SK-N-SH (cell line): ENCODE data around the gene PRKN. TPM values are rescaled to one million over a fixed set of nuclear protein-coding genes. Genes with fewer than 3 reads are reported as not detected.

Source experiments
- CTCF ChIA-PET: fragments of 300-600, 350-600 bp; formaldehyde crosslinking; extraction: SDS; loops from one replicate; lab custom pipeline; 2021; lab: Yijun Ruan, JAX
- POLR2A ChIA-PET: fragments of 350-600 bp; sonication (Branson Sonifier 250); formaldehyde crosslinking; extraction: SDS; loops from one replicate; lab custom pipeline; 2020; ENCODE audit warnings: antibody characterized with exemption, inconsistent platforms; lab: Yijun Ruan, JAX
- DNase-seq: peaks from one replicate; pipeline ENCODE4 v3.0.0; 2012
- H2AFZ ChIP-seq: fragments of 200-600 bp; sonication (generic); 2 replicates; pipeline ENCODE4 v1.8.1; 2016; ENCODE audit warnings: antibody characterized with exemption, mild to moderate bottlenecking, low read depth
- H3F3A ChIP-seq: fragments of 200-600 bp; sonication (generic); replicated peaks from 2 replicates; pipeline ENCODE3; 2016; ENCODE audit warnings: antibody characterized with exemption, mild to moderate bottlenecking; ENCODE audit not compliant: insufficient read depth
- H3K27ac ChIP-seq, 2 experiments: fragments of 200-500 bp in 1 of 2; fragments of 200-600 bp in 1 of 2; sonication (Bioruptor generic) in 1 of 2; sonication (generic), shearing (Covaris generic) in 1 of 2; 2 replicates each; pipeline versions ENCODE4 v1.5.1 to v1.6.1; 2014 to 2016; ENCODE audit warnings: low read depth in 2 of 2, inconsistent platforms in 1 of 2, low read length in 1 of 2, mild to moderate bottlenecking in 1 of 2, mixed read lengths in 1 of 2
- H3K27me3 ChIP-seq: fragments of 200-600 bp; sonication (generic), shearing (Covaris generic); 2 replicates; pipeline ENCODE4 v1.6.1; 2016; ENCODE audit warnings: mixed run types; ENCODE audit not compliant: insufficient read depth
- H3K36me3 ChIP-seq, 2 experiments: fragments of 200-500 bp in 1 of 2; fragments of 200-600 bp in 1 of 2; sonication (Bioruptor generic) in 1 of 2; sonication (generic) in 1 of 2; replicated peaks in 1 of 2; 2 replicates each; pipeline versions ENCODE3 to v1.5.1; 2014 to 2016; ENCODE audit warnings: low read length in 1 of 2, mild to moderate bottlenecking in 1 of 2; ENCODE audit not compliant: insufficient read depth in 2 of 2, control insufficient read depth in 1 of 2
- H3K4me1 ChIP-seq, 2 experiments: fragments of 200-500 bp in 1 of 2; fragments of 200-600 bp in 1 of 2; sonication (Bioruptor generic) in 1 of 2; sonication (generic), shearing (Covaris generic) in 1 of 2; 2 replicates each; pipeline versions ENCODE4 v1.5.1 to v1.6.1; 2014 to 2016; ENCODE audit warnings: low read depth in 1 of 2, low read length in 1 of 2, mixed run types in 1 of 2; ENCODE audit not compliant: insufficient read depth in 2 of 2, control insufficient read depth in 1 of 2
- H3K4me2 ChIP-seq: fragments of 200-600 bp; sonication (generic), shearing (Covaris generic); 2 replicates; pipeline ENCODE4 v1.6.1; 2017; ENCODE audit warnings: mixed run types
- H3K4me3 ChIP-seq, 2 experiments: fragments of 200-500 bp in 1 of 2; fragments of 200-600 bp in 1 of 2; sonication (Bioruptor generic) in 1 of 2; sonication (generic), shearing (Covaris generic) in 1 of 2; 2 replicates each; pipeline versions ENCODE4 v1.5.1 to v1.8.1; 2014 to 2016; ENCODE audit warnings: low read depth in 2 of 2, inconsistent platforms in 1 of 2, low read length in 1 of 2, mild to moderate bottlenecking in 1 of 2, mixed read lengths in 1 of 2, moderate library complexity in 1 of 2
- H3K79me2 ChIP-seq: fragments of 200-600 bp; sonication (generic); 2 replicates; pipeline ENCODE4 v1.8.1; 2017; ENCODE audit warnings: mild to moderate bottlenecking; ENCODE audit not compliant: insufficient read depth
- H3K9ac ChIP-seq: fragments of 200-600 bp; sonication (generic); 2 replicates; pipeline ENCODE4 v1.6.1; 2017; ENCODE audit warnings: mixed run types
- H3K9me2 ChIP-seq: fragments of 200-600 bp; sonication (generic); 2 replicates; pipeline ENCODE4 v1.6.1; 2017; ENCODE audit warnings: mixed run types
- H3K9me3 ChIP-seq: fragments of 200-600 bp; sonication (generic); 2 replicates; pipeline ENCODE4 v1.6.1; 2017; ENCODE audit warnings: mixed run types, mild to moderate bottlenecking, moderate library complexity
- H4K20me1 ChIP-seq: fragments of 200-600 bp; sonication (generic); 2 replicates; pipeline ENCODE4 v1.6.1; 2017; ENCODE audit warnings: mild to moderate bottlenecking, mixed run types; ENCODE audit not compliant: insufficient read depth
- CHD2 ChIP-seq: fragments of 150-350 bp; IDR thresholded peaks from 2 replicates; pipeline ENCODE4 v1.6.1; 2018; ENCODE audit warnings: low read length; ENCODE audit not compliant: partially characterized antibody
- ELF1 ChIP-seq: IDR thresholded peaks from 2 replicates; pipeline ENCODE4 v1.4.0; 2012
- GABPA ChIP-seq: IDR thresholded peaks from 2 replicates; pipeline ENCODE4 v1.4.0; 2012; ENCODE audit warnings: low read depth, mild to moderate bottlenecking
- JUND ChIP-seq: IDR thresholded peaks from 2 replicates; pipeline ENCODE4 v1.4.0; 2012
- NFIC ChIP-seq: IDR thresholded peaks from 2 replicates; pipeline ENCODE4 v1.4.0; 2012; ENCODE audit warnings: borderline replicate concordance
- NRF1 ChIP-seq: IDR thresholded peaks from 2 replicates; pipeline ENCODE4 v1.6.1; 2012; ENCODE audit warnings: low read depth, mild to moderate bottlenecking, low read length
- RCOR1 ChIP-seq: fragments of 150-350 bp; IDR thresholded peaks from 2 replicates; pipeline ENCODE4 v1.6.1; 2017; ENCODE audit warnings: antibody characterized with exemption, low read length
- RXRA ChIP-seq: IDR thresholded peaks from 2 replicates; pipeline ENCODE4 v1.4.0; 2012; ENCODE audit warnings: low read depth, mild to moderate bottlenecking, borderline replicate concordance
- SMC3 ChIP-seq: IDR thresholded peaks from 2 replicates; pipeline ENCODE4 v1.6.1; 2012; ENCODE audit warnings: low read depth, low read length, improper control_type of control experiment
- TAF1 ChIP-seq: IDR thresholded peaks from 2 replicates; pipeline ENCODE4 v1.6.1; 2012; ENCODE audit warnings: low read depth, mild to moderate bottlenecking, low read length, moderate library complexity, borderline replicate concordance
- TEAD4 ChIP-seq: IDR thresholded peaks from 2 replicates; pipeline ENCODE4 v1.4.0; 2012; ENCODE audit warnings: mild to moderate bottlenecking, borderline replicate concordance; ENCODE audit not compliant: insufficient read depth
- YY1 ChIP-seq: IDR thresholded peaks from 2 replicates; pipeline ENCODE4 v1.4.0; 2012; ENCODE audit warnings: low read depth, mild to moderate bottlenecking
- WGBS: methylation state at CpG from one replicate; pipeline ENCODE4 v1.1.6; 2017; ENCODE audit warnings: low lambda C conversion rate; 5-methylcytosine and 5-hydroxymethylcytosine counted together
- polyA plus RNA-seq, 3 experiments: library from polyadenylated mRNA; depleted of rRNA; stranded (reverse); fragments of >200 nt; gene quantifications; 2 replicates each; pipeline ENCODE4 v1.2.3, GENCODE V29; 2012
- TF ChIP-seq, protein P1 (sequence below): IDR thresholded peaks from 2 replicates; pipeline ENCODE4 v1.4.0; 2012; ENCODE audit warnings: low read depth, borderline replicate concordance
- TF ChIP-seq, protein P2 (sequence below): fragments of 150-350 bp; IDR thresholded peaks from 2 replicates; pipeline ENCODE4 v1.6.1; 2016; ENCODE audit warnings: mild to moderate bottlenecking, low read depth, low read length
- TF ChIP-seq, protein P3 (sequence below): IDR thresholded peaks from 2 replicates; pipeline ENCODE4 v1.4.0; 2012; ENCODE audit warnings: low read depth, borderline replicate concordance

The PRKN gene
- polyA plus RNA-seq, 1 of the 3 experiments (the other 2 are of a cell fraction), result 0.76 TPM

DNA sequence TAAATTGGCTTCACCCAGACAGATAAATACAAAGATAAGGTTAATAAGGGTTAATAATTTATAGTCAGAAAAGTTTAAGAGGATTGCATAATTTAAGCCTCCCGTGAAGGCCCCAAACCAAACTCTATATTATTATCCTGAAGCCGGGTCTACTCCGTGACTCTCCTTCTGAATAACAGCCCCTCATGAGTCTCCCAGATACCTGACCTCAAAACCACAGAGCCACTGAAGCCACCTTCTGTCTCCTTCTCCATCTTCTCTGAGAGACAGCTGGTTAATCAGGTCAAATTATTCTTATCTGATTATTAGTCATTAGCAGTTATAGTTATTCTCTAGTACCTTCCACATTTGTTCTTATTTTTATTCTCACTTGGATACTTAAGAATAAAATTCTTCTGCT is 884.5 kb downstream of the PRKN start (continued):
- no peak for TF ChIP-seq ELF1

DNA sequence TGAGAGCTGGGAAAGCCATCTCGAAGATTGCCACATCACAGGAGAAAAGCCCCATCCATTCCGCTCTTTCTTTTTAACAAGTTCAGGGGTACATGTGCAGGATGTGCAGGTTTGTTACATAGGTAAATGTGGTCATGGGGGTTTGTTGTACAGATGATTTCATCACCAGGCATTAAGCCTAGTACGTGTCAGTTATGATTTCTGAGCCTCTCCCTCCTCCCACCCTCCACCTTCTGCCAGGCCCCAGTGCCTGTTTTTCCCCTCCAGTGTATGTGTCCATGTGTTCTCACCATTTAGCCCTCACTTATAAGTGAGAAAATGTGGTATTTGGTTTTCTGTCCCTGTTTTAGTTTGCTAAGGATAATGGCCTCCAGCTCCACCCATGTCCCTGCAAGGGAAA is 887.2 kb downstream of the PRKN start:
- ChIA-PET POLR2A (no interaction called here), CTCF (no interaction called here)
- H2AFZ ChIP-seq, result no peak overlapping the region
- H3K27ac ChIP-seq, result no peak overlapping the region
- no peak for TF ChIP-seq NFIC
- no peak for TF ChIP-seq CHD2
- no peak overlapping the region for H3K9ac ChIP-seq
- 47% methylated on average over 3 of the region's 3 CpGs for WGBS
- H3K27me3 ChIP-seq, result no peaks in the 10 kb centered on the region
- H3F3A ChIP-seq, result no peaks in the 10 kb centered on the region
- H4K20me1 ChIP-seq, result no peaks in the 10 kb centered on the region
- no peaks in the 10 kb centered on the region for H3K9me2 ChIP-seq
- no peak for DNase-seq
- H3K36me3 ChIP-seq, result no peaks in the 10 kb centered on the region
- no peaks in the 10 kb centered on the region for H3K79me2 ChIP-seq
- H3K4me3 ChIP-seq, result no peak overlapping the region
- peaks cover 0 to 12% of the 10 kb centered on the region in 2 experiments; a peak in 1 of 4 replicates for H3K4me1 ChIP-seq
- no peaks in the 10 kb centered on the region for H3K9me3 ChIP-seq
- H3K4me2 ChIP-seq, result no peak overlapping the region

DNA sequence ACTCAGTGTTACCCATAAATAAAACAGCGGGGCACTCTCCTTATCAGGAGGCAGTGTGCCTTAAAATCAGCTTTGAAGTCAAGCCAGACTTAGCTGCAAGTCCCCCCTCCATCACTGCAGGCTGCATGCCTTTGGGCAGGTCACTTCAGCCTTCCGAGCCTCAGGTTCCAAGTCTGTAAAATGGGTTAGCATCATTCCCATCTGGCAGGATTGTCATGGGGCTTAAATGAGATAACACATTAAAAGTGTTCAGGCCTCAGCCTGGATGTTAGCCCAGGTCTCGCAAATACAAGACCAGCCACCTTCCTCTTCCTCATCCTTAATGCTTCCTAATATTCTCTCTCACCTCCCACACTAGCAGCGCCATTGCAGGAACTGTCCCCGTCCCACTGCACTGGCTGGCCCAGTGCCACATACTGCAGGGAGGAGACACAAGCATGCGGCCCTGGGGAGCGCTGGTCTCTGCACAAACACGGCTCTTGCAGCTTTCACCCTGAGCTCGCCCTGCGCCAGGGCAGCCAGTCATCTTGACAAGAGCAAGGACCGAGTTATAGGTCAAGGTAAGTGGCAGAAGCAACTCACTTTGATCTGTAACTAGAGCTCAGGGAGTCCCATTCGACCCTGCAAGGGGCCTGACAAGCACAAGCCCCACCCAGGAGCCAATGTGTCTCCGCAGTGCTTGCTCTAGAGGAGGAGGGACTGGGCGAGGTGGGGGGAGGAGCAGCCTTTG is 889.1 kb downstream of the PRKN start:
- 56% methylated on average over 14 of the region's 14 CpGs for WGBS
- no peaks in the 10 kb centered on the region for H3F3A ChIP-seq
- H3K4me2 ChIP-seq, result no peak overlapping the region
- H3K27me3 ChIP-seq, result no peaks in the 10 kb centered on the region
- H3K9me3 ChIP-seq, result no peaks in the 10 kb centered on the region
- no peak overlapping the region for H3K27ac ChIP-seq
- no peak overlapping the region for H2AFZ ChIP-seq
- no peak overlapping the region for H3K4me3 ChIP-seq
- CTCF ChIA-PET, result interaction anchor here (0.8 to 1.9 kb wide), 4 partner anchors 11 to 420 kb away, joined by 3 to 6 read pairs (median 4); no protein-coding TSS in a partner anchor
- no peak for TF ChIP-seq NFIC
- no peak for TF ChIP-seq TEAD4
- TF ChIP-seq GABPA, result no peak
- TF ChIP-seq, protein P1, sequence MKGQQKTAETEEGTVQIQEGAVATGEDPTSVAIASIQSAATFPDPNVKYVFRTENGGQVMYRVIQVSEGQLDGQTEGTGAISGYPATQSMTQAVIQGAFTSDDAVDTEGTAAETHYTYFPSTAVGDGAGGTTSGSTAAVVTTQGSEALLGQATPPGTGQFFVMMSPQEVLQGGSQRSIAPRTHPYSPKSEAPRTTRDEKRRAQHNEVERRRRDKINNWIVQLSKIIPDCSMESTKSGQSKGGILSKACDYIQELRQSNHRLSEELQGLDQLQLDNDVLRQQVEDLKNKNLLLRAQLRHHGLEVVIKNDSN, result no peak
- no peaks in the 10 kb centered on the region for H3K9me2 ChIP-seq
- POLR2A ChIA-PET, result no interaction called here
- no peaks in the 10 kb centered on the region for H4K20me1 ChIP-seq
- no peaks in the 10 kb centered on the region for H3K79me2 ChIP-seq
- H3K9ac ChIP-seq, result no peak overlapping the region
- no peak for DNase-seq
- H3K36me3 ChIP-seq, result no peaks in the 10 kb centered on the region
- H3K4me1 ChIP-seq, result peaks cover 0 to 15% of the 10 kb centered on the region in 2 experiments; a peak in 1 of 4 replicates

DNA sequence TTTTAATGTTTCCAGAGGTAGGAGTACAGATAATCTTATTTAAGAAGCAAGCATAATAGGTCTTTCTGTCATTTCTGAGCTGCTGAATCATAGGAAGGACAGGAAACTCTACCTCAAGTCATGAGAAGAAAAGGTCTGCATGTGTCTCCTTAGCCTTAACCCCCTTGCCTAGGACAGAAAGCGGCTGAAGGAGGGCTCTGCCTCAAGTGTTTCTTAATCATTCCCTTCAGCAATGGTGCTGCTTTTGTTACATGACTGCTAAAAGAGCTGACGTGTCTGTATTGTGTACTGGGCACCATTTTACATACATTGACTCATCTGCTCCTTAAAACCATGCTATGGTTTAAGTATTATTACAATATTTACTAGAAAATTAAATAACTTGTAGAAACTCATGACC is 889.7 kb downstream of the PRKN start:
- H3F3A ChIP-seq, result no peaks in the 10 kb centered on the region
- H3K27me3 ChIP-seq, result no peaks in the 10 kb centered on the region
- no peak overlapping the region for H3K4me2 ChIP-seq
- no peaks in the 10 kb centered on the region for H3K36me3 ChIP-seq
- H3K79me2 ChIP-seq, result no peaks in the 10 kb centered on the region
- no peak overlapping the region for H3K27ac ChIP-seq
- no peaks in the 10 kb centered on the region for H3K9me3 ChIP-seq
- no peaks in the 10 kb centered on the region for H3K9me2 ChIP-seq
- WGBS, result 50% methylated on average over 1 of the region's 2 CpGs
- H4K20me1 ChIP-seq, result no peaks in the 10 kb centered on the region
- no peak overlapping the region for H2AFZ ChIP-seq
- H3K4me1 ChIP-seq, result peaks cover 0 to 15% of the 10 kb centered on the region in 2 experiments; a peak in 1 of 4 replicates
- H3K9ac ChIP-seq, result no peak overlapping the region
- POLR2A ChIA-PET, result no interaction called here
- DNase-seq, result no peak
- H3K4me3 ChIP-seq, result no peak overlapping the region
- CTCF ChIA-PET, result interaction anchor here (0.8 to 1.9 kb wide), 6 partner anchors 10 to 419 kb away, joined by 3 to 6 read pairs (median 4); no protein-coding TSS in a partner anchor
- TF ChIP-seq SMC3, result no peak
- no peak for TF ChIP-seq RCOR1
- TF ChIP-seq, protein P1, result no peak
- no peak for TF ChIP-seq NRF1
- TF ChIP-seq, protein P2, sequence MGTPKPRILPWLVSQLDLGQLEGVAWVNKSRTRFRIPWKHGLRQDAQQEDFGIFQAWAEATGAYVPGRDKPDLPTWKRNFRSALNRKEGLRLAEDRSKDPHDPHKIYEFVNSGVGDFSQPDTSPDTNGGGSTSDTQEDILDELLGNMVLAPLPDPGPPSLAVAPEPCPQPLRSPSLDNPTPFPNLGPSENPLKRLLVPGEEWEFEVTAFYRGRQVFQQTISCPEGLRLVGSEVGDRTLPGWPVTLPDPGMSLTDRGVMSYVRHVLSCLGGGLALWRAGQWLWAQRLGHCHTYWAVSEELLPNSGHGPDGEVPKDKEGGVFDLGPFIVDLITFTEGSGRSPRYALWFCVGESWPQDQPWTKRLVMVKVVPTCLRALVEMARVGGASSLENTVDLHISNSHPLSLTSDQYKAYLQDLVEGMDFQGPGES, result no peak
- TF ChIP-seq, protein P3, sequence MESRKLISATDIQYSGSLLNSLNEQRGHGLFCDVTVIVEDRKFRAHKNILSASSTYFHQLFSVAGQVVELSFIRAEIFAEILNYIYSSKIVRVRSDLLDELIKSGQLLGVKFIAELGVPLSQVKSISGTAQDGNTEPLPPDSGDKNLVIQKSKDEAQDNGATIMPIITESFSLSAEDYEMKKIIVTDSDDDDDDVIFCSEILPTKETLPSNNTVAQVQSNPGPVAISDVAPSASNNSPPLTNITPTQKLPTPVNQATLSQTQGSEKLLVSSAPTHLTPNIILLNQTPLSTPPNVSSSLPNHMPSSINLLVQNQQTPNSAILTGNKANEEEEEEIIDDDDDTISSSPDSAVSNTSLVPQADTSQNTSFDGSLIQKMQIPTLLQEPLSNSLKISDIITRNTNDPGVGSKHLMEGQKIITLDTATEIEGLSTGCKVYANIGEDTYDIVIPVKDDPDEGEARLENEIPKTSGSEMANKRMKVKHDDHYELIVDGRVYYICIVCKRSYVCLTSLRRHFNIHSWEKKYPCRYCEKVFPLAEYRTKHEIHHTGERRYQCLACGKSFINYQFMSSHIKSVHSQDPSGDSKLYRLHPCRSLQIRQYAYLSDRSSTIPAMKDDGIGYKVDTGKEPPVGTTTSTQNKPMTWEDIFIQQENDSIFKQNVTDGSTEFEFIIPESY, result no peak
- TF ChIP-seq YY1, result no peak
- no peak for TF ChIP-seq JUND
- no peak for TF ChIP-seq RXRA
- TF ChIP-seq TEAD4, result no peak
- no peak for TF ChIP-seq TAF1
